Stimulated activated CD4-positive, alpha-beta T cell treated with anti-CD3 and anti-CD28 coated beads, Interleukin-2, amount 100 ng/mL, for 48 hours (primary cell): ENCODE measurements around the gene IRX5.
A peak's percentile ranks its signal among the peaks of the same experiment; 100 is the strongest.

Experiments
- DNase-seq, 2 donors: peaks; one replicate each; pipeline ENCODE4 v3.0.0-alpha.2; 2020

Gene IRX5

DNA sequence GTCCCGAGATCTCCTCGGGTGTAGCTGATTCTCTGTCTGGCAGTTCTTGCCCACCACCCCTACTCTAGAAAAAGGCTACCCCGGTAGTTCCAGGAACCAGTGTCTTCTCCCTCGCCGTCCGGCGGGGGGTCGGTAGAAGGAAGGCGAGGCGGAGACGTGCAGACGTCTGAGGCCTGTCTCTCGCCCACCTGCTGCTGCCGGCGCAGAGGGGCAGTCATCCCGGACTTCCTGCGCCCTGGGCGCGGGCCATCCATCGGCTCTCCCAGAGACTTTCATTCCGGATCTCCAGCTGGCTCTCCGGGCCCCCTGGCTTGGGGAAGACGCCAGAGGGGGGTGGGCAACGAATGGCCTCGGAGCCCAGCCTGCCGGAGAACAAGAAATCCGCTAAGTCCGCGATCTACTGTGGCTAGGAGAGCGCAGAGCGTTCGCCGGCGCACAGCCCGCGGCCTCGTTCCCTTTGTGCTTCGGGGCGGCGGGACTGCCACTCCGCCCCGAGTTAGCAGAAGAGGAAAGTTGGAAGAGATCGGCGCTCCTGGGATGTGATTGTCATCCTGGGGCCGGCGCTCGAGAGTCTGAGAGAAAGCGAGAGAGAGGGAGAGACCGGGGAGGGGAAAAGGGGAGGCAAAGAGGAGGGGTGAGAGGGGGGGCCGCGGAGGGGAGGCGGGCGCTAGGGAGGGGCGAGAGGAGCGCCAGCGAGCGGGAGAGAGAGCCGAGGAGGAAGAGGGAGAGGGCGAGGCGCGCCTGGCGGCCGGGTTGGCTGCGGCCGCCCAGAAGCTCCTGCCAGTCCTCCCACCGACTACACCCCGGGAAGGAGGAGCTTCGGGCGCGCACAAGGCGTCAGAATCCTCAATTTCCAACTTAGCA lies at the start of gene IRX5:
Gene IRX5, plus strand, starts transcription at position 861 of the 864 bp plus-strand sequence. CDS start 334 bp downstream, outside the sequence.
- no peak for DNase-seq

GRCh38 chr16:54882556-54882955 lies 48.1 kb upstream of the IRX5 start:
- DNase-seq = no peak

GRCh38 chr16:54883358-54883757 lies 47.3 kb upstream of the IRX5 start:
- DNase-seq = no peak

- no peak for DNase-seq
Observed at GRCh38 chr16:54886078-54886477, 44.6 kb upstream of the IRX5 start.

GRCh38 chr16:54890381-54890780 lies 40.3 kb upstream of the IRX5 start:
- no peak for DNase-seq

GRCh38 chr16:54891346-54891745 lies 39.3 kb upstream of the IRX5 start:
- no peak for DNase-seq

- DNase-seq = no peak
Observed at GRCh38 chr16:54892981-54893380, 37.7 kb upstream of the IRX5 start.

GRCh38 chr16:54897930-54898329 lies 32.7 kb upstream of the IRX5 start:
- no peak for DNase-seq

DNA sequence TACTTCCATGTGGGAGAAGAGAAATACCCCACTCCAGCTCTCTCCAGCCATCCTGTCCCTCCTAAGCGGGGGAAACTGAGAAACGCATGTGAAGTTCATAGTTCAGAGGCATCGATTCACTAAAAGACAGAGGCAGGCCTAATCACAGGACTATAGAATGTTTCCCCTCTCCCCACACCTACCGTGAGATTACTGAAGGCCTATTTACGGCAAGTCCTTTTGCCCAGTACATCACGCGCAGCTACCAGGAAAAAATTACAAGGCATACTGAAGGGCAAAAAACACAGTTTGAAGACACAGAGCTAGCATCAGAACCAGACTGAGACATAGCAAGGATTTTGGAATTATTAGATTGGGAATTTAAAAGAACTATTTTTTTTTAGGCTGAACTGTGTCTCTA lies 29.1 kb upstream of the IRX5 start:
- DNase-seq = no peak

GRCh38 chr16:54903047-54903446 lies 27.6 kb upstream of the IRX5 start:
- DNase-seq = no peak

DNA sequence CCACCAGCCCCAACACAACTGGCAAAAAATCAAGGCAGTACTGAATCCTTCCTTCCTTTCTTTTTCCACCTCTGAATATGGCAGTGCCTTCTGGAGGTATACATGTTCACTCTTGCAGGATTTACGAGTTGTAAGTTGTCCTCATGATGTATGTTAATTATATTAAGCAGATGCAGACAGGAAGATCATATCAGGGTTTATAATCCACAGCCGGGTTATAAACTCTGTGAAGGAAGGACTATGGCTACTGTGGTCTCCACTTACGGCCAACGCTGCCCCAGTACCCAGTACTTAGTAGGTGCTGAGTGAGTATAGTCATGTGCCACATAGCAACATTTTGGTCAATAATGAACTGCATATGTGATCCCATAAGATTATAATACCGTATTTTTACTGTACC lies 19.6 kb upstream of the IRX5 start:
- no peak for DNase-seq

- no peak for DNase-seq
Observed at GRCh38 chr16:54912720-54913119, 17.9 kb upstream of the IRX5 start.

DNA sequence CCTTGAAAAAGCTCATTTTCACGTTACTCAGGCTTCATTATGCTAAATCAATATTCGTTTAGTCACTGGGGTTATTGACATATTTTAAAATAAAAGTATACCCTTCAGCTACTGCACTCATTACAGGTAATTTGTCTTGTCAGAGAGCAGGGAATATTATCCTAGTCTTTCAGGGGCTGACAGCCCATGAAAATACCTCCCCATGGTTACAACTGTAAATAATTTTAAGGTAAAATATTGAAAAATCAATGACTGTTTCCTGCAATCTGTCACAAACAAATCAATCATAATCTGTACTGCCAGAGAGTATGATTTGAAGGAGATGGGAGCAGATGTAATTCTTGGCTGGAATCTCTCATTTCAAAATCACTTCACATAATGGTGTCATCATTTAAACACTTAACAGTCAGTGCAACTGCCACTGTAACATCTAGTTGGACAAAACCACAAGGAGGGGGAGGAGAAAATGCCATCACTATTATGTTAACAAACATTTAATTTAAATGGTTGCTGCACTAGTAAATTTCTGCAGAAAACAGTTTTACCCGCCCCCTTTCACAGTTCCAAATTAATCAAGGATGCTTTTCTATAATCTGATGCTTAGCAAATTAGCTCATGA lies 9.3 kb upstream of the IRX5 start:
- DNase-seq = no peak

DNA sequence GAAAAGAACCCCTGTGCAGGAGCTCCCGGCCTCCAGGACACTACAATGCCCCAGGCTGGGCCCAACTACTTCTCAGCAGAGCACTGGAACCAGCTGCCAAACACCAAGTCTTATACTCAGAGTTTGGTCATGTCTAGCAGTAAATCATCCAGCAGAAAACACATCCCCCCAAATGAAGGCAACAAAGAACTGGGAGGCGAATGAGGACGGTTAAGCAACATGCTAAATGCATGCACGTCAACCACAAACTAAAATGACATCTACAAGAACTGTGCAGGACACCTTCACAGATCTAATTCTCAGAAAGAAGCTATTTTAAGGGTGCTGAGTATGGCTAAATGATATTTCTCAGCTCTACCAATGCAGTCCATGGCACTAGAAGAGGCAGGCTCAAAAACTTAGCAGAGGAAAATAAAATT lies 7.6 kb upstream of the IRX5 start:
- no peak for DNase-seq

GRCh38 chr16:54923988-54924387 lies 6.7 kb upstream of the IRX5 start:
- DNase-seq = no peak

DNA sequence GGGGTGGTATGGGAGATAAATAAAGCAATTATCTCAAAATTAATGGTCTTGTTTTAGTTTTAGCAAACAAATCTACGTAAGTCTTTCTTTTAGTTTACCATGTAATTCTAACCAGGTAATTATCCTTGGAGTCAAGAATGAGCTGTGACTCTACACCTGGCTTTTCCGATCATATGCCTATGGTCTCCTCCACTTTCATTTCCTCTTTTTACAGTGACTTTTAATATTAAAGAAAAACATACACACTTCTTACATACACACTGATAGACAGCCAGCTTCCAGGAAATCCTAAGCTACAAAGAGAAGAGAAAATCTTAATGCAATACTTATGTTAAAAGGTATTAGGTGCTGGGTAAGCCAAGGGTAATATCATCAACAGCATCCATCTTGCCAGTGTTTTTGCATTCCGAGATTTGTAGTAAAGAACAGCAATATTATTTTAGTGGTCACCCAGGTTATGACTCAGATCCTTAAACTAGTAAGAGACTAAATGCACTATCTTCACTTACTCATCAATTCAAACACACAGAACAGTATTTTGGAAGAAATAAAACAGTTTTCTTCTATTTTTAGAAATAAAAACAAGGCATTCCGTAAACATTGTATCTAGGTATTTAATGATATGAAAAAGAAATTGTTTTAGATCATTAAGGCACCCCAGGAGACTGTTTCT lies 4.4 kb upstream of the IRX5 start:
- no peak for DNase-seq

GRCh38 chr16:54927125-54928015 lies 3.3 kb upstream of the IRX5 start:
- DNase-seq = no peak

DNA sequence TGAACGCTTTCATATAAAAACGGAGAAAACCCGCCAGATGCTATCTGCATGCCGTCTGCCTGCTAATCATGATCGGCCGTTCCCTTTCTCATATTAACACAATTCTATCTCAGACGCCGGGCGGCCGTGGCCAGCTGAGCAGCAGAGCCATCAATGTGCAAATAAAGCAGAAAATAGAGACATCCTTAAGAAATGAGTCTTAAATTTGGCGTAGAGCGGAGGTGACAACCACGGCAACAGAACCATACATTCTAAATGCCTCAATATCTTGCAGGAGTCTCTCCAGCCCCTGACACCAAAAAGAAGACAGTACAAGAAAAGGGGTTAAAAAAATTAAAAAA lies 2.7 kb upstream of the IRX5 start:
- DNase-seq = no peak

DNA sequence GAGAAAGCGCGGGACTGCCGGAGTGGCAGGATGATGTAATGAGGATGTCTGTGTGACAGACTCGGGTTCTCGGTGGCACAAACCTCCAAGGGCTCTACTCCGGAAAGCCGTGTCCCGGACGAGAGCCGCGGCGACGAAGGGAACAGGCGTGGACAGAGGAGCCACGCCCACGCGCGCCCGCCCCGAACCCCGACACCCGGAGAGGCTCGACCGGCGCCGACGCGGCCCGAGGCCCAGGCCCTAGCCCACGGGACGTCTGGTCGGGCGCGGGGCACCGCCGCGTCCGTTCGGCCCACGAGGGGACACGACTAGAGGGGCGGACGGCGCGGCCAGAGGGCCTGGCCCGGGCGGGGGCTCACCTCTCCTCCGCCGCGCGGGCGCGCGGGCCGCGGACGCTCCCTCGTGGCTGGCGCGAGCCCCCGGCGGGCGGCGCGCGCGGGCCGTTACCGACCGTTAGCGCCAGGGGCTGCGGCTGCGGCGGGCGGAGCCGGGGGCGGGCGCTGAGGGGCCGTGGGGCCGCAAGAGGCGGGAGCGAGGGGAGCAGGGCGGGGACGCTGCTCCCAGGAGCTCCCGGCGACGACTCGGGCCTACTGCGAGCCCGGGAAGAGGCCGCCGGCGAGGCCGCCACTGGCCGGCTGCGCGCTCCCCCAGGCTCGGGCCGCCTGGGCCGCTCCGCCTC lies 2.1 kb upstream of the IRX5 start:
- DNase-seq = no peak

DNA sequence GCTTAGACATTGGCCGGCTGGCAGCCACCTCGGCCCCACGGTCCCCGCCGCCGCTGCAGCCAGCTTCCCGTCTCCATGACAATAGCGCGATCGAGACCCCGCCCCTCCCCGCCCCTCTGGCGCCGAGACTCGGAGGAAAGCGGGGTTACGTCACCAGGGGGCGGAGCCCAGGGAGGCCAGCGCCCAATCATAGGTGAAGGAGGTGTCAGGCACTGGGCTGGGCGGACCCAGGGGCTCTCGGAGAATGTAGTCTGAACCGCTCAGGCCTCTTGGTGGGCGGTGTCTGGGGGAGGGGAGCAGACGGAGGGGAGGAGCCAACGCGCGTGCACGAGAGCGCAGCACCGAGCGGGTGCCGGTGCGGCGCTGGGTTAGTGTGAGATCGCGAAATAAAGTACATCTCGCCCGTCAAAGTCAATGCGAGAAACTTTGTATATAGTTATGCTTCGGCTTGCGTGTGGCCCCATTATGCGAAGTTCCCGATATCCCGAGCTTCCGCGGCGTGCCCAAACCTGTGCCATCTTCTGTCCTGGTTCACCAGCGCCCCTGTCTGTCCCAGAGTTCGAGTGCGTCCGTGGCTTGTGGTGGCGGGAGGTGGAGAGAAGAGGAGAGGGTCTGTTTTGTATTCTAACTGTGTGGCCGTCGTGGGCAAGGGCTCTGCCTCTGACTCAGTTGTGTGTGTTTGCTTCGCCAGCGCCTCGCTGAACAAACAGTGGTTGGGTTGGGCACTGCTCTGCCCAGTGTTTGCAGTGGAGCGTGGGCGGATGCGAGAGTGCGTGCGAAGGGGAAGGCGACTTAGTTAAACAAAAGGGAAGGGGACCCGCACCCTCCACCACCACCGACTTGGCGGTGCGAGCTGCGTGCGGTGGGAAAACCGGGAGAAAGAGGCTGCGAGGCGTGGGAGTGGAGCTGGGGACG lies 1.3 kb upstream of the IRX5 start:
- peak; percentile 91 to 93 for DNase-seq

- DNase-seq = no peak
Observed at GRCh38 chr16:54930869-54931119, 129 bp downstream of the IRX5 start.
